ENCODE data around the gene OMD. TPM values are rescaled to one million over a fixed set of nuclear protein-coding genes. Genes with fewer than 3 reads are reported as not detected.

The OMD gene
- total and polyA plus RNA-seq, 2 of the 8 experiments (the other 6 are each of a cell fraction or from before 2014, with no cell fraction given), result not detected

DNA sequence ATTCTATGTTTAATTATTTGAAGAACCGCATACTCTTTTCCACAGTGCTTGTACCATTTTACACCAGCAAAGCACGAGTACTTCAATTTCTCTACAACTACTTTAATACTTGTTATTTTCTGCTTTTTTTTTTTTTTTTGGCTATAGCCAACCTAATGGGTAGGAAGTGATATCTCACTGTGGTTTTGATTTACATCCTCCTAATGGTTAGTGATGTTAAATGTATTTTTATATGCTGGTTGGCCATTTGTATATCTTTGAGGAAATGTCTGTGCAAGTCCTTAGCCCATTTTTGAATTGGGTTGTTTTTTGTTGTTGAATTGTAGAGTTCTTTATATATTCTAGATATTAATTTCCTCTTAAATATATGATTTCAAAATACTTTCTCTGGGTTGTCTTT lies 42.5 kb downstream of the OMD start:
- Histone ChIP-seq H3K23me2 (ENCODE audit: low read depth, low read length) (no peaks in the 10 kb centered on the region), H3K4me1 (replicated peaks in 1 of 4; ENCODE audit: control insufficient read depth in 3 of 4, insufficient read depth in 4 of 4, low read length in 3 of 4) (peaks cover 0 to 6% (median 2%) of the 10 kb centered on the region in 4 experiments; a peak in 3 of 7 replicates), H4K5ac (ENCODE audit: insufficient read length, low read depth, low read length) (no peak overlapping the region), H3K79me1 (ENCODE audit: low read depth, low read length) (no peaks in the 10 kb centered on the region), H3K9ac (replicated peaks in 1 of 4; ENCODE audit: extremely low read depth in 1 of 4, low read depth in 3 of 4, low read length in 3 of 4) (no peak overlapping the region), H3K27me3 (replicated peaks in 1 of 4; ENCODE audit: control insufficient read depth in 3 of 4, extremely low read depth in 1 of 4, insufficient read depth in 3 of 4, low read length in 3 of 4) (no peaks in the 10 kb centered on the region), H4K8ac (ENCODE audit: extremely low read depth, insufficient read depth, low read length) (no peak overlapping the region), H2AFZ (ENCODE audit: low read length) (no peak overlapping the region), H3K4me3 (ENCODE audit: extremely low read depth in 1 of 4, insufficient read depth in 2 of 4, low read depth in 3 of 4, low read length in 4 of 4) (no peak overlapping the region), H3K23ac (ENCODE audit: insufficient read length) (no peak overlapping the region), H2BK15ac (ENCODE audit: low read length) (no peak overlapping the region), H2BK12ac (ENCODE audit: low read depth, low read length) (no peak overlapping the region), H3K18ac (ENCODE audit: extremely low read depth, low read length) (no peak overlapping the region), H2AK5ac (ENCODE audit: low read depth, low read length) (no peak overlapping the region), H2BK5ac (ENCODE audit: low read depth, low read length) (no peak overlapping the region), H3K79me2 (ENCODE audit: control insufficient read depth in 1 of 2, insufficient read depth in 2 of 2, low read length in 2 of 2) (no peaks in the 10 kb centered on the region), H3K56ac (replicated peaks; ENCODE audit: insufficient read length, low read depth, low read length) (no peak overlapping the region), H3K36me3 (ENCODE audit: control insufficient read depth in 2 of 4, insufficient read depth in 4 of 4, low read length in 3 of 4) (no peaks in the 10 kb centered on the region), H3K4ac (replicated peaks; ENCODE audit: insufficient read length, low read depth, low read length) (no peak overlapping the region), H4K91ac (replicated peaks; ENCODE audit: insufficient read length, low read length) (no peak overlapping the region), H4K20me1 (replicated peaks in 1 of 2; ENCODE audit: control insufficient read depth in 1 of 2, insufficient read depth in 2 of 2, low read length in 2 of 2) (no peaks in the 10 kb centered on the region), H2BK120ac (replicated peaks; ENCODE audit: low read depth, low read length) (no peak overlapping the region), H3K14ac (ENCODE audit: insufficient read length) (no peak overlapping the region), H3K27ac (ENCODE audit: low read depth, low read length) (no peak overlapping the region), H3K9me3 (ENCODE audit: insufficient read depth in 2 of 2, low read depth in 1 of 2, low read length in 1 of 2) (no peaks in the 10 kb centered on the region), H2BK20ac (ENCODE audit: low read length) (no peak overlapping the region), H3K4me2 (ENCODE audit: insufficient read depth in 1 of 2, low read depth in 2 of 2, low read length in 2 of 2) (no peak overlapping the region)
- TF ChIP-seq SP4 (IDR thresholded peaks at IDR 0.05; ENCODE audit: low read length) (no peak), CHD1 (IDR thresholded peaks at IDR 0.05; ENCODE audit: low read depth, low read length) (no peak), SP2 (IDR thresholded peaks at IDR 0.05; ENCODE audit: low read length) (no peak), USF2 (IDR thresholded peaks at IDR 0.05; ENCODE audit: low read length) (no peak), JUND (IDR thresholded peaks at IDR 0.05; ENCODE audit: low read length) (no peak), RFX5 (IDR thresholded peaks at IDR 0.05; ENCODE audit: borderline replicate concordance, low read depth, low read length) (no peak), CTBP2 (IDR thresholded peaks at IDR 0.05; ENCODE audit: borderline replicate concordance, insufficient read depth, insufficient read length, low read length) (no peak), FOSL1 (IDR thresholded peaks at IDR 0.05; ENCODE audit: insufficient read depth, low read depth, low read length) (no peak), POU5F1 (IDR thresholded peaks at IDR 0.05; ENCODE audit: low read depth, low read length) (no peak), CREB1 (IDR thresholded peaks at IDR 0.05) (no peak), HDAC6 (IDR thresholded peaks at IDR 0.05; ENCODE audit: low read depth, low read length) (no peak), TAF7 (optimal IDR thresholded peaks at IDR 0.05; ENCODE audit: borderline replicate concordance, low read depth, low read length) (no peak), TBP (IDR thresholded peaks at IDR 0.05; ENCODE audit: low read depth, low read length) (no peak)
- 96% methylated on average over 2 of the region's 2 CpGs; no CpG with 5 or more reads in 1 of the 2 experiments for WGBS, 2 experiments (ENCODE audit: extremely low coverage in 1 of 2, insufficient coverage in 1 of 2, insufficient read length in 1 of 2, insufficient replicate concordance in 2 of 2, low coverage in 1 of 2, low lambda C conversion rate in 2 of 2, missing lambda C conversion rate in 1 of 2)
- no peak for DNase-seq (ENCODE audit: low read depth in 1 of 2, low spot score in 2 of 2)
- ChIA-PET CTCF (ENCODE audit: partially characterized antibody) (no interaction called here), POLR2A (ENCODE audit: partially characterized antibody) (no interaction called here)
- no peak for FAIRE-seq

Data from H1 (cell line).